HK-2 (cell line): Measurements from ENCODE around the gene ATP23.

Source experiments
- DNase-seq: peaks from one replicate; pipeline ENCODE4 v3.0.0-alpha.2; 2018; ENCODE audit not compliant: unreplicated experiment

The ATP23 gene

DNA sequence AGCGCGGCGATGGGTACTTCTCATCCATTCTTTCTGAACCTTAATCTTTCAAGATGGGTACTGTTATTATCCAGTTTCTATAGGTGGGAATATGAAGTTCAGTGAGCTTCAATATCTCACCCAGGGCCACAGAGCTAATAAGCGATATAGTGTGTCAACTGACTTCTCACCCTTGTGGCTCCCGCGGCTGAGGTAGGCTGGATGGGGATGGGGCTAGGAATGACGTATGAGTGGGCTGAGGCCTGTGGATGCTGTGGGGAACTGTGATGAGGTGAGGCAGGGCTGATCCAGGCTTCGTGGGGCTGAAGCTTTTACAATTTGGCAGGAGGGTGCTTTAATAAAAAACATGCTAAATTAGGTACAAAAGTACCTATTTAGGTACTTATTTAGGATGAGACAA lies 32.9 kb upstream of the ATP23 start:
- DNase-seq = no peak

DNA sequence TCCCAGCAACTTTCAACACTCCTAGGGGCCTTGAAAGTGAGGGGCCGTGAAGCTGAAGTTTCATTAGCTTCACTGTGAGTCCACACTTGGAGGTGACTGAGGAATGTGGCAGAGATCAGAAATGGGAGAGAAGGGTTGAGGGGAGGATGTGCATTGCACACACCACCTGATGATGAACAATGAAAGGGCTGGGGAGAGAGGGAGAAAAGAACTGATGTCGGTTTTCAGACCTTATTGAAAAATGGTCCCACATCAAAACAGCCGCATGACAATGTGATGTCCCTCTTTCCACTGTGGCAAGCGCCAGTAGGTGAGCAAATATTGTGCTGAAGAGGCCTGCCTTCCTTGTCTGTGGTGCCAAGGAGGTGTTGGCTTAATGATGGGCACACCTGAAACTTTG lies 32.3 kb upstream of the ATP23 start:
- no peak for DNase-seq

DNA sequence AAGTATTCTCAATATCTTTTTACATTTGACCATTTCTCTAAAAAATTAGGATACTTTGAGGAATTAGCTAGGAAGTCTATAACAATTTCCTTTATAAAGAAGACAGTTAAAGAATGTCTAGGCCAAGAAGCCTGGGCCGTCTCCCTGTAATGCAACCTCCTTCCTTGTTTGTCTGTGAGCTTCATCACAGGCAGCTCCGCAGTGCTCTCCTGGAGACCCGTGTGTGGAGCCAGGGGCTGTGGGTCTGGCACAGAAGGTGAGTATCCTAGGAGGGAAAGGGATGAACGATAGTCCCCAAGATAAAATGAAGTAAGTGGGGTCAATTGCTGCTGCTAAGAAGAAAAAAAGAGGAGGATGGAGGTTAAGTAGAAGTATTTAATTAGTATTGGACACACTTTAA lies 31.8 kb upstream of the ATP23 start:
- DNase-seq = no peak

DNA sequence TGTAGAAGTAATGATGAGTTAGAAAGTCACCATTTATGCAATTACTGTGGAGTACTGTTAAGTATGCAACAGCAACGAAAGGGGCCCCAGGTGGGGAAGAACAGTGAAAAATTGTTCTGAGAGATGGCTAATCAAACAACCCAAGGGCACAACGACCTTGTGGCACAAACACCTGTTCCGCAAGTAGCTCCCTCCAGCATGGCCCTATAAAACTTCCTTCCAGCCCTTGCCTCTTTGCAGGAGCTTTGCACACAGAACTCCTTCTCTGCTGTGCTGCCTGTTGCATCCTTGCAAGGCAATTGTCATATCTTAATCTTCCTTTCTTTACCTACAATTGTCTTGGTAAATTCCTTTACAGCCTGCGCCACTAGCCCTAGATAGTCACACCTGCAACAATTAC lies 23.2 kb upstream of the ATP23 start:
- no peak for DNase-seq

- DNase-seq = no peak
Observed at GRCh38 chr12:57927086-57927485, 14.3 kb upstream of the ATP23 start.

GRCh38 chr12:57929092-57929830 lies 12.1 kb upstream of the ATP23 start:
- no peak for DNase-seq

- DNase-seq = no peak
Observed at GRCh38 chr12:57934819-57935218, 6.5 kb upstream of the ATP23 start.

GRCh38 chr12:57935331-57935730 lies 6.0 kb upstream of the ATP23 start:
- DNase-seq = no peak

DNA sequence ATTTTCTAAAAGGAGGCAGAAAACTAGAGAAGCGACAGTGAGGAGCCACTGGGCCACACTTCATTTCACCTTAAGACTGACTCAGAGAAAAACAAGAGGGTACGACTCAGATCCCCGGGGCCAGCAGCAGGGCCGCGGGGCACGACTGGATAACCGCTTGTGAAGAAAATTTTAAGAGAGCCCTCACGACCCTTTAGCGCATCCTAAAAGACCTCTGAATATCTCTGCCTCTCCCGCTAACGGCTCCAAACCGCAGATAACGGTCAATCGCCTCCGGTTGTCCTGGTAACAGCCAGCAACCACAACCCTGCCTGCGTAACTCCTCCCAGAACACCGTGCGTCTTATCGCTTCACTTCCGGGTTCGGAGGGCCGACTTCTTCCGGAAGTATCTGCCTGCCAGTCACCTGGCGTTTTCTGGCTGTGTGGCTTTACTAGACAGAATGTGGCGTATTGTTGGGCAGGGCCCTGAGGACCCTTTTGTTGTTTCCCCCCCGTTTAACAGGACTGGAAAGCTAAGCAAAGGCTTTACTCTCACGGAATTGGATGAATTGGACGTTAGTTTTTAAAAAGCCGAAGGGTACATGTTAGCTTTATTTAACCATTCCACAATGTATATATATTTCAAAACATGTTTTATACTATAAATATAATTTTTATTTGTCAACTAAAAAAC lies 5.4 kb upstream of the ATP23 start:
- DNase-seq = peak; percentile 90

GRCh38 chr12:57936513-57936883 lies 4.9 kb upstream of the ATP23 start:
- DNase-seq = no peak

- DNase-seq = no peak
Observed at GRCh38 chr12:57939291-57939690, 2.1 kb upstream of the ATP23 start.

DNA sequence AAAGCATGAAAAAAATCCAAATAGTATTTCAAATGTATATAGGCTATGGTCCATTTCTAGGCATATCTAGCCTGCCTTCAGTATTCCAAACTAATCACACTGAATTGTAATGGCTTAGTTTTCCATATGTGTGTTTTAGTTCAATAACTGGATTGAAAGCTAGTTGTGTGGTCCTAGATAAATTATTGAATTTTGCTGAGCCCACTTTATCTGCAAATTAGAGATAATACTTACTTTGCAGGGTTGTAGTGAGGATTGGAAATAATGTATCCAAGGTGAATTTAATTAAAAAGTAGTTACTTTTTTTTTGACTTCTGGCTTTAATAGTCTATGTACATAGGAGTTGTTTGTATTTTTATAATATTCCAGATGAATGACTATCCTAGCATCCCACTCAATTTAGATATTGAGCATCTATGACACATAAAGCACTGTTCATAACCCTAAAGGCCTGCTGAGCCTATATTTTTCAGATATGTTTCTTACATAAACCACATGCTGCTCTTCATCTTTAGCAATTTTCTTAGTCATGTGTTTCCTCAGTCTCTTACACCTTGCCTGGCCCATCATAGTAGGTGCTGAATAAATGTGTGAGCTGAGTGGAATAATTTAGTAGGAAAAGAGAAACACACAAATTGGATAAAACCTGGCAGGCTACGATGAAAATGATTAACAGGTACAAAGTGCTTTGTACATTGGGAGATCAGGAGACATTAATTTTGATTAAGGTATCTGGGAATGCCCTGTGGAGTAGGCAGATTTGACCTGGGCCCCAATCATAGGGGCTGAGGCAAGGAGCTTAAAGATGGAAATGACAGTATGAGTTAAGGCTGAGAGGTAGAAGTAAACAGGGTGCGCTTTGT lies 1.1 kb upstream of the ATP23 start:
- no peak for DNase-seq

DNA sequence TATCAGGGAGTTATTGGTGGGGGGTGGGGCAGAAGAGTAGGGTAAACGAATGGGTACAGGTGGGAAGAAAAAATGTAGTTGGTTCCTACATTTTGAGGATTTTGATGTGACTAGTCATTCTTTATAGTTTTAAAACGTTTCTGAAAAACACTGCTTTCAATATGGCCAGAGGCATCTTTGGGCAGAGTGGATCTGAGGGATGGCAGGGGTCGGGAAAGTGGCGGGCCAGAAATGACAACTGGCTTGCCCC lies 527 bp upstream of the ATP23 start:
- no peak for DNase-seq

DNA sequence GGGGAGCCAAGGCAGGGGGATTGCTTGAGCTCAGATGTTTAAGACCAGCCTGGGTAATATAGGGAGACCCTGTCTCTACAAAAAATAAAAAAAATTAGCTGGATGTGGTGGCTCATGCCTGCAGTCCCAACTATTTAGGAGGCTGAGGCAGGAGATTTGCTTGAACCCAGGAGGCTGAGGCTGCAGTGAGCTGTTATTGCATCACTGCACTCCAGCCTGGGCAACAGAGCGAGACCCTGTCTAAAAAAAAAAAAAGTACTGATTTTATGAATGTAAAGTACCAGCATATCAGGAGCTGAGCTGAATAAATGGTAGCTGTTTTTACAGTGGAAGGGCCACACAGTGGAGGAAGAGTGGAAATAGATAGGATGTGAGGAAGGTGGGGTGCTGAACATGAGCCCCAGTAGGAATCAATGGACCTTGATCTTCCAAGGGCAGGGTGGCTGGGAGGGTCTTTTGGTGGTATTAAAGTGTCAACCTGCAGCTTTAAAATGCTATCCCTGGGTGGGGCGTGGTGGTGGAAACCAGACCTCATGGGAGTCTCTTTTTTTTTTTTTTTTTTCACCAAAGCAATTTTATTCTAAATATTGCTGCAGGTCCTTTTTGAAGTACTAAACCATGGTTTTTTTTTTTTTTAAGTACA lies 2.2 kb downstream of the ATP23 start:
- no peak for DNase-seq

- no peak for DNase-seq
Observed at GRCh38 chr12:57944313-57945023, 3.1 kb downstream of the ATP23 start.

DNA sequence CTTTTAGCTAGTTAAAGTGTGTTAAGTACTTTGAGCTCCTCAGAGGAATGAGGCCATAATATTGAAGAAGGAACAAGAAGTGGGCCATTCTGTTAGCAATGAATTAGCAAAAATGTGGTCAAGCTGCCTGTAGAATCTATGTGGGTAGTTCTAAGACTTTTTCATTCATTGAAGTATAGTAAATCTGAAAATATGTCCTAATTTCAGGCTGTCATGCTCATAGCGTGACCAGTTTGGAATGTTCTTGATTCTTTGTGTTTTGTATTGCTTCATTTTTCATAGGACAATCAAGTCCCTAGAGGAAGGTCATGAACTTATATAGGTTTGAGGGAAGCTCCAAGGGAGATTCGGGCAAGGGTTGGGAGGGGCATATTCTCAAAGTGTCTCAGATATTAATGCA lies 11.4 kb downstream of the ATP23 start:
- DNase-seq = no peak

- DNase-seq = no peak
Observed at GRCh38 chr12:57954768-57955167, 13.4 kb downstream of the ATP23 start.

DNA sequence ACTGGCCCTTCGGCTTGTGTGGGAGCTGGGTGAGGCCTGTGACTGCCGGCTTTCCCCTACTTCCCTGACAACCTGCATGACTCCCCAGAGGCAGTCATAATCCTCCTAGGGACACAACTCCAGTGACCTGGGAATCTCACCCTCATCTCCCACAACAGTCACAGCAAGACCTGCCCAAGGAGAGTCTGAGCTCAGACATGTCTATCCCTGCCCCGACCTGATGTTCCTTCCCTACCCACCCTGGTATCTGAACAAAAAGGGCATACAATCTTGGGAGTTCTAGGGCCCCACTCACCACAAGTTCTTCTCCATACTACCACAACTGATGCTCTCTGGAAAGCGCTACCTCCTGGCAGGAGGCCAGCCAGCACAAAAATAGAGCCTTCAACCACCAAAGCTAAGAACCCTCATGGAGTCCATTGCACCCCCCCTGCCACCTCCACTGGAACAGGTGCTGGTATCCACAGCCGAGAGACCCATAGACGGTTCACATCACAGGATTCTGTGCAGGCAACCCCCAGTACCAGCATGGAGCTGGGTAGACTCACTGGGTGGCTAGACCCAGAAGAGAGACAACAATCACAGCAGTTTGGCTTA lies 16.8 kb downstream of the ATP23 start:
- no peak for DNase-seq

DNA sequence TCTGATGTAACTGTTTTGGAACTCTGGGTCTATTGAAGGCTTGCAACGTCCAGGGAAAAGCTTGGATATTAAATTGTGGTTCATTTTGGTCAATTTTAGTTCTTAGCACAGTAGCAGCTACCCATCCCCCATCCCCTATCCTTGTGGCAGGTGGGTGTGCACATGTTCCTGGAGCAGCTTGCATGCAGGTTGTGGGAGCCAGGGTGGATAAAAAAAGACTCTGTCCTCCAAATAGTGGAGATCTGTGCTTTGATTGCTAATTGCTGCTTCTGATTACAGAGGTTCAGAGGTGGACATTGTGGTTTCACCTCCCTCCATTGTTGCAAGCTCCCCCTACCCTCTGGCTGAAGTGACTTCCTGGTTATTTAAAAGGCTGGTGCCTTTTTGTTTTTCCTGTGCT lies 23.1 kb downstream of the ATP23 start:
- no peak for DNase-seq

DNA sequence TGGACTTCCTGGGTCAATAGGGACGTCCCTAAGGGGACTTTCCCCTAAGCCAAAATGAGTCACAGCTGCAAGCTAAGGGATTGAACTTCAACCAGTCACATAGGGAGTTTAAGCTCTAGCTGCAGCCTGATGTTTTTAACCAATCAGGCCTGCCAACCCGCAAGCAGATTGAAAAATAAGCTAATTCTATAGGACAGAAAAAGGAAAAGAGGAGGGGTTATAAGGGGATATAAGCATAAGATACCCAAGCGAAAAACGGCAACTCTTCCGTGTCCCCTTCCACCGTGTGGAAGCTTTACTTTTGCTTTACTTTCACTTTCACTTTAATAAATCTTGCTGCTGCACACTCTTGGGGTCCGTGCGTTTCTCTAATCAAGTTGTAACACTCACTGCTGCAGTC lies 24.4 kb downstream of the ATP23 start:
- no peak for DNase-seq

- DNase-seq = no peak
Observed at GRCh38 chr12:57966536-57966935, 25.2 kb downstream of the ATP23 start.
